GM18507 (cell line): ENCODE measurements around the gene SLC12A1.

Source experiments
- DNase-seq: peaks from one replicate; pipeline ENCODE4 v3.0.0; 2011; ENCODE audit warnings: low read depth; ENCODE audit not compliant: insufficient read length; ENCODE audit errors: extremely low spot score
- FAIRE-seq: peaks from 2 replicates; lab custom pipeline; 2011; peaks lifted over from hg19 to GRCh38; lab: Jason Lieb, UNC

SLC12A1 gene

DNA sequence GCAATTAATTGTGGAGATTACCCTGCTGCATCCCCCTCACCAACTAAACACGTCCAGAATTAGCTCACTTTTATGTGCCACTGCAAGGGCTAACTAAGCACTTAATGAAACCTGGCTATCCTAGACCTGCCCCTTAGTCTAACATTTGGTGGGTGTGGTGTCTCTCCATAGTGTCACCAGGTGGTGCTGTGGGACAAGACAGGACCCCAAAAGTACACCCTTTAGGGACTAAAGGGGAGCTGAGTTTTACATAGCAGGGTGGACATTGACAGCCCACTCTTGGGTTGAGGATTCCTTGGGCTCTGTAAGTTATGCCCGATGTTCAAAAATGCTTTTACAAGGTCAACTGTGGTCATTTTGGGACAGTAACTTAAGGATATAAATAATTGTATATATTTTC lies 130.8 kb downstream of the SLC12A1 start:
- FAIRE-seq: peak; percentile 55

DNA sequence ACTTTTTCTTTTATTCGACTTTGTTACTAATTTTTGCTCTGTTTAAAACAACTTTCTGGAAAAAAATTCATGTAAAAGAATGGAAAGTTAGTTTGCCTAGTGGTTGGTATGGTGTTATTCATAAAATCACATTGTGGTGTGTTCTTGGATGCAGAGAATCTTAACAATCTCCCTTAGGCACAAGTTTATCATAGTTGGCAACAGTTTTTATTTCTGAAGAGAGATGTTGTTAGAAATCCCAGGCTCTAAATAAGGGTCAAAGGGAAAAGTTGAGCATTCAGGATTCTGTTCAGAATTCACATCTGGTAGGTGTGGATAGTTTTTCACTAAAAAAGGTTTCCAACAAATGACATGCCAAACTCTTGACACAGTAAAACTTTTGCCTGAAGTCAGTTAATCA lies 131.5 kb downstream of the SLC12A1 start:
- DNase-seq (no peak), FAIRE-seq (no peak)

More for the DNA sequence above, 130.8 kb downstream of the SLC12A1 start:
- no peak for DNase-seq

DNA sequence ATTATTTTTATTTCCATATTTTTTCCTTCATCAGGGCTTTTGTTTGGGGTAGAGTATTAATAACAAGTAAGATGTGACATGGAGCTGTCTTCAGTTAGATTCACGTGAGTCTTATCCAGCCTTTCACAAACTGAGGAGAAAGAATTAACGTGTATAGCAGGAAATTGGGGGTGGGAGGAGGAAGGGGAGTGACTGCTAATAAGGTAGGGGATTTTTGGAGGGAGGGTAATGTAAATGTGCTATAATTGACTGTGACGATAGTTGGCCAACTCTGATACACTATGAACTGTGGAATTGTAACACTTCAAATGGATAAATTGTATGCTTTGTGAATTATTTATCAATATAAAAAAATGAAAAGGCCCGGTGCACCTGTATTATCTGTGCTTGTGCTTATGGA lies 134.0 kb downstream of the SLC12A1 start:
- FAIRE-seq: no peak
- DNase-seq: no peak

DNA sequence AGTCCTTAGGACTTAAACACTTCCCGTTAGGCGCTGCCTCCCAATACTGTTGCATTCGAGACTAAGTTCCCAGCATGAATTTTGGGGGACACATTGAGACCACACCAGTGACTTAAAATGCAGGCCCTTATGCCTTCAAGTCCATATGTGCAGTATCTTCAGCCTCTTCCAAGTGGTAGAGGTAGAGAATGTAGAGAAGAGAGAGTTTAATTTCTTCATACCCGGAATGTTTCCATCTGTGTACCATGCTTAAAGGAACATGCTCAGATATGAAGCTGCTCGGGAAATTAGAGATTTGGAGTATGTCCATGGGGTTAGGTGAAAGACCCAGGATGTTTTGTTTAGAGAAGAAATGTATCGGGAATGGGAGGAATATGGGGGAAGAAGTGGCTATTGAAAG lies 137.8 kb downstream of the SLC12A1 start:
- no peak for FAIRE-seq
- DNase-seq: no peak

DNA sequence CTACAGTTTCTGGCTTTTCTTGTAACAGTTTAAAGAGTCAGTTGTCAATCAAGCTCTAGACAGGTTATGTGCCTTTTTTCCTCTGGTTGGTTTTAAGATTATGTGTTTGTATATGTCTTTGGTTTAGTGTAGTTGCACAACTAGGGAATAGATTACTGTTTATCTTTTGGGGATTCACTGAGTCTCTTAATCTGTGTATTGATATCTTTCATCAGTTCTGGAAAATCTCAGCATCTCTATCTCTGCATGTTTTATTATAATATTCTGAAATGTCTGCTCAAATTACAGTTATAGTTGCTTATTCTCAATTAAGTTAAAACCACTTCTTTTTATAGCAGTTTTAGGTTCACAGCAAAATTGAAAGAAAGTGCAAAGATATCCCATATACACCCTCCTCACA lies 139.4 kb downstream of the SLC12A1 start:
- DNase-seq: no peak
- FAIRE-seq: no peak

DNA sequence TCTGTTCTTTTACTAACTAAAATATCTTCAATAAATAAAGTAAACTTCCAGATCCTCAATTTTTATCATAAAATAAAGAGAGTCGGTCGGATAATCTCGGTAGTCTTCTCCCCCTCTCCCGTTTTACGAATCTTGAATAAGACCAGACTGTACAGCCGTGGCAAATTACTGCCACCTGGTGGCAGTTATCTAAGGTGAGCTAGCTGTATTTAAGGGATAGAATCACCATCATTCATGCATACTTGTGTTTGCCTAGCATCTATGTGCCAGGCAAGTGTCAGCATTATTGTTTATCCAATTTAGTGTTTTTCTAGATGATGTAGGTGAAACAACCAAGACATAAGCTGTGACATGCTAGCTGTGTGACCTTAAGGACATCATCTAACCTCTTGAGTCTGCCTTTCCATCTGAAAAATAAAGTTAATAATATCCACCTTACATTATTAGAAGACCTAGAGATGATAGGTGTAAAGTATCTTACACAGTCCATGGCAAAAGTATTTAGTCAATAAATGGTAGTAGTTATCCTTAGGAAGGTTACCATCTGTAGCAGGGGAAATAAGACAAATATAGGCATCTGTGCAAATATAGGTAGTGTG lies 146.5 kb downstream of the SLC12A1 start:
- DNase-seq: no peak
- FAIRE-seq: peak; percentile 87
